ENCODE results near the gene SURF2.

Gene SURF2

GRCh38 chr9:133345596-133345995 is 10.8 kb upstream of the SURF2 start:
- Mint-ChIP-seq H3K36me3 (peaks cover 50% of the 10 kb centered on the region), H3K4me1 (peaks cover 62% of the 10 kb centered on the region), H3K27me3 (no peaks in the 10 kb centered on the region), H3K4me3 (no peak overlapping the region), H3K27ac (no peak overlapping the region), H3K9me3 (no peaks in the 10 kb centered on the region)
- no peak for ATAC-seq

GRCh38 chr9:133346021-133346785 is 10.1 kb upstream of the SURF2 start:
- peaks cover 56% of the 10 kb centered on the region for H3K4me1 Mint-ChIP-seq
- H3K9me3 Mint-ChIP-seq = no peaks in the 10 kb centered on the region
- peak overlapping the region; percentile 99 for H3K4me3 Mint-ChIP-seq
- H3K36me3 Mint-ChIP-seq = peaks cover 46% of the 10 kb centered on the region
- ATAC-seq = no peak
- H3K27ac Mint-ChIP-seq = peak overlapping the region; percentile 99
- no peaks in the 10 kb centered on the region for H3K27me3 Mint-ChIP-seq

- Mint-ChIP-seq H3K9me3 (no peaks in the 10 kb centered on the region), H3K4me1 (peaks cover 49% of the 10 kb centered on the region), H3K27ac (peak overlapping the region; percentile 99), H3K36me3 (peaks cover 33% of the 10 kb centered on the region), H3K27me3 (no peaks in the 10 kb centered on the region), H3K4me3 (peak overlapping the region; percentile 99)
- ATAC-seq = peak; percentile 79
Measured at GRCh38 chr9:133347515-133347984, 8.8 kb upstream of the SURF2 start.

- Mint-ChIP-seq H3K27me3 (no peaks in the 10 kb centered on the region), H3K4me1 (peaks cover 49% of the 10 kb centered on the region), H3K4me3 (peak within 1 kb of the TSS; percentile 99), H3K27ac (peak within 1 kb of the TSS; percentile 99), H3K36me3 (peaks cover 36% of the 10 kb centered on the region), H3K9me3 (no peaks in the 10 kb centered on the region)
- ATAC-seq = peak; percentile 91
Measured at GRCh38 chr9:133347985-133348717, 8.2 kb upstream of the SURF2 start, which contains the start of the genes MED22 and RPL7A. Gene MED22, minus strand, starts transcription at chr9:133348131. Its CDS starts 1,469 bp downstream, at chr9:133346662. Gene RPL7A, plus strand, starts transcription at chr9:133348218. Its CDS starts 26 bp downstream, at chr9:133348244.

- Mint-ChIP-seq H3K4me3 (peak overlapping the region; percentile 99), H3K9me3 (no peaks in the 10 kb centered on the region), H3K4me1 (peaks cover 56% of the 10 kb centered on the region), H3K27ac (peak overlapping the region; percentile 99), H3K27me3 (no peaks in the 10 kb centered on the region), H3K36me3 (peaks cover 43% of the 10 kb centered on the region)
- no peak for ATAC-seq
Measured at GRCh38 chr9:133348718-133349573, 7.4 kb upstream of the SURF2 start.

DNA sequence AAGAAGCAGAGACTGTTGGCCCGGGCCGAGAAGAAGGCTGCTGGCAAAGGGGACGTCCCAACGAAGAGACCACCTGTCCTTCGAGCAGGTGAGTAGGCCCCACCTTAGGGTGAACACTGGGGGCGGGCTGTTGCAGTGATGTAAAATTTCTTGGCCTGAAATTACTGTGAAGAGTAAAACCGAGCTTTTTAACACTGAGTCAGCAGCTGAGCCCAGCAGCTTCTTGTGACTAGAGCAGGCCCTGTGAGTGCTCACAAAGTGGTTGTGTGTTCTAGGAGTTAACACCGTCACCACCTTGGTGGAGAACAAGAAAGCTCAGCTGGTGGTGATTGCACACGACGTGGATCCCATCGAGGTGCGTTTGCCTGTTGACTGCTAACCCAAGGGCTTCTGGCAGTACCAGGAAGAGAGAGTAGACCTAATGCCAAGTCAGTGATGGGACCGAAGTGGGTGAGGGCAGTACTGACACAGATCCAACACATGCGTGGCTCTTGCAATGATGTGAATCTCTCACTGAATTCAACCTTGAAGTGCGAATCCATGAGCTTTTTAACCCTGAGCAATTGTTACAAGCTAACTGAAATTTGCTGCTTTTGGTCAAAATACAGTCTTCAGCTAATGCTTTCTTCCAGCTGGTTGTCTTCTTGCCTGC is 6.3 kb upstream of the SURF2 start:
- peak overlapping the region; percentile 99 for H3K27ac Mint-ChIP-seq
- no peaks in the 10 kb centered on the region for H3K9me3 Mint-ChIP-seq
- ATAC-seq = no peak
- H3K36me3 Mint-ChIP-seq = peaks cover 43% of the 10 kb centered on the region
- peaks cover 64% of the 10 kb centered on the region for H3K4me1 Mint-ChIP-seq
- H3K4me3 Mint-ChIP-seq = peak overlapping the region; percentile 99
- no peaks in the 10 kb centered on the region for H3K27me3 Mint-ChIP-seq

DNA sequence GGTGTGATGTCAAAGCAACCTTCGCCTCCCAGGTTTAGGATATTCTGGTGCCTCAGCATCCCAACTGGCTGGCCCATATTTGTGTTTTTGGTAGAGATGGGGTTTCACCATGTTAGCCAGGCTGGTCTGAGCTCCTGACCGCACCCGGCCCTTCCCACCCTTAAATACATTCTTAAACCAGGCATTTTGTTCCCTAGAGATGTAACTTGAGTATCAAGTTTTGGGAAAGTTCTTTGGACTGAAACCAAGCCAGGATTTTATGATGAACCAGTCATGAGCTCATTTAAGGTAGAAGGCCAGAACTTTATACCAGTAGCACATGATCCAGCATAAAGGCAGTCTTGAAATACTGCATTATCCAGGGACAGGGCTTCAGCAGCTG is 4.8 kb upstream of the SURF2 start:
- Mint-ChIP-seq H3K36me3 (peaks cover 43% of the 10 kb centered on the region), H3K27ac (no peak overlapping the region), H3K9me3 (no peaks in the 10 kb centered on the region), H3K27me3 (no peaks in the 10 kb centered on the region), H3K4me3 (no peak overlapping the region), H3K4me1 (peaks cover 61% of the 10 kb centered on the region)
- ATAC-seq = no peak

GRCh38 chr9:133351908-133352634 is 4.3 kb upstream of the SURF2 start:
- Mint-ChIP-seq H3K4me3 (no peak overlapping the region), H3K9me3 (no peaks in the 10 kb centered on the region), H3K27me3 (no peaks in the 10 kb centered on the region), H3K27ac (no peak overlapping the region), H3K36me3 (peaks cover 43% of the 10 kb centered on the region), H3K4me1 (peaks cover 60% of the 10 kb centered on the region)
- peak; percentile 7 for ATAC-seq

GRCh38 chr9:133352635-133353340 is 3.6 kb upstream of the SURF2 start:
- H3K27ac Mint-ChIP-seq = peak overlapping the region; percentile 67
- peaks cover 45% of the 10 kb centered on the region for H3K36me3 Mint-ChIP-seq
- H3K9me3 Mint-ChIP-seq = no peaks in the 10 kb centered on the region
- no peak for ATAC-seq
- no peaks in the 10 kb centered on the region for H3K27me3 Mint-ChIP-seq
- peaks cover 64% of the 10 kb centered on the region for H3K4me1 Mint-ChIP-seq
- no peak overlapping the region for H3K4me3 Mint-ChIP-seq

GRCh38 chr9:133353548-133353947 is 2.8 kb upstream of the SURF2 start:
- Mint-ChIP-seq H3K27me3 (no peaks in the 10 kb centered on the region), H3K36me3 (peaks cover 45% of the 10 kb centered on the region), H3K4me1 (peaks cover 70% of the 10 kb centered on the region), H3K27ac (peak overlapping the region; percentile 67), H3K9me3 (no peaks in the 10 kb centered on the region), H3K4me3 (no peak overlapping the region)
- no peak for ATAC-seq

- no peak for ATAC-seq
- H3K4me1 Mint-ChIP-seq = peaks cover 66% of the 10 kb centered on the region
- H3K4me3 Mint-ChIP-seq = no peak overlapping the region
- no peak overlapping the region for H3K27ac Mint-ChIP-seq
- no peaks in the 10 kb centered on the region for H3K9me3 Mint-ChIP-seq
- peaks cover 42% of the 10 kb centered on the region for H3K36me3 Mint-ChIP-seq
- H3K27me3 Mint-ChIP-seq = no peaks in the 10 kb centered on the region
Measured at GRCh38 chr9:133354766-133355165, 1.6 kb upstream of the SURF2 start.

DNA sequence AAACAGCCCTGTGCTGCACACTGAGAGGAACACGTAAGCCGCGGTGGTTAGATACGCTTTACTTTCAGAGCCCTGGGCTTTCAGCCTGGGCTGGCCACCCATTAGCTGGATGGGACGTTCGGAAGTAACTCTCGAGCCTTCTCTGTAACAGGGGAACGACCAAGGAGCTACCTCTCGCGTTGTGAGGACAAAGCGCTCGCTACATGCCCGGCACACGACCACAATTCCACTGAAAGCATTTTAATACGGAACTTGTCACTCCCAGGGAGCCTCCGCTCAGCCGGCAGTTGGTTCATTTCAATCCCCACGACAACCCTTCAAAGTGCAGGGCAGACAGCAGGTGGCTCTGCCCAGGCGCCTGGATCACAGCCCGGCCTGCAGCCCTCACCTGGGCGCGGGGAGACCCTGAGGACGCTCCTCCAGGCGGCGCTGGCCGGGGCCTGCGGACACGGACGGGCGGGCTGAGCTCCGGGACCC is 431 bp upstream of the SURF2 start:
- Mint-ChIP-seq H3K9me3 (no peaks in the 10 kb centered on the region), H3K27ac (peak overlapping the region; percentile 95), H3K27me3 (no peaks in the 10 kb centered on the region), H3K4me1 (peaks cover 65% of the 10 kb centered on the region), H3K36me3 (peaks cover 39% of the 10 kb centered on the region), H3K4me3 (peak overlapping the region; percentile 79)
- ATAC-seq = peak; percentile 49

DNA sequence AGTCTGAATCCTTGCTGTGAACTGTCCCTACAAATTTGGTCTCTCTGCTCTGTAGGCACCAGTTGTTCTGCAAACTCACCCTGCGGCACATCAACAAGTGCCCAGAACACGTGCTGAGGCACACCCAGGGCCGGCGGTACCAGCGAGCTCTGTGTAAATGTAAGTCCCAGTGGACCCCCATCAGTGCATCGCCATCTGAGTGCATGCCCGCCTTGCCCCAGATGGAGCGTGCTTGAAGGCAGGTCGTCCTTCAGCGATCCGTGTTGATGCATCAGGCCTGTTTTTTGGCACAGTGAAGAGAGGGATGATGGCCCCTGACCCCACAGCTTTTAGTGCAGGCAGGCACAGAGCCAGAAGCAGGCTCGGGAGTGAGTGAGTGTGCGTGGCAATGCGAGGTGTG is 1.3 kb downstream of the SURF2 start:
- ATAC-seq = no peak
- Mint-ChIP-seq H3K4me3 (peak overlapping the region; percentile 92), H3K27ac (peak overlapping the region; percentile 95), H3K36me3 (peaks cover 54% of the 10 kb centered on the region), H3K9me3 (no peaks in the 10 kb centered on the region), H3K27me3 (no peaks in the 10 kb centered on the region), H3K4me1 (peaks cover 58% of the 10 kb centered on the region)

Data from stimulated activated memory B cell treated with anti-CD40 and anti-IgM and Interleukin-4, amounts not matched to agents 10 μg/mL and 1 μg/mL and 100 μg/mL, for 72 hours (primary cell).